Suprapubic skin (tissue), 4 donors: Measurements from ENCODE around the gene PLCL1. TPM values are rescaled to one million over a fixed set of nuclear protein-coding genes. Genes with fewer than 3 reads are reported as not detected.

Experiments used
- DNase-seq, 2 donors: peaks; one replicate each; pipeline ENCODE4 v3.0.0-alpha.2; 2019; ENCODE audit warnings: low spot score in 2 of 2
- H3K27ac ChIP-seq: fragments of 200-600 bp; sonication (generic); one replicate; pipeline ENCODE4 v1.5.1; 2019
- H3K27me3 ChIP-seq: fragments of 200-600 bp; sonication (generic); one replicate; pipeline ENCODE4 v1.5.1; 2019
- H3K36me3 ChIP-seq: fragments of 200-600 bp; sonication (generic); one replicate; pipeline ENCODE4 v1.5.1; 2019
- H3K4me1 ChIP-seq: fragments of 200-600 bp; sonication (generic); one replicate; pipeline ENCODE4 v1.5.1; 2019
- H3K4me3 ChIP-seq: fragments of 200-600 bp; sonication (generic); one replicate; pipeline ENCODE4 v1.5.1; 2019; ENCODE audit warnings: mild to moderate bottlenecking
- H3K9me3 ChIP-seq: fragments of 200-600 bp; sonication (generic); one replicate; pipeline ENCODE4 v1.5.1; 2019
- CTCF ChIP-seq, 2 donors: fragments of 200-600 bp in 1 of 2; fragments of 450-650 bp in 1 of 2; sonication (generic) in 1 of 2; IDR thresholded peaks; one replicate each; pipeline ENCODE4 v1.5.1; 2016 to 2019; ENCODE audit warnings: antibody characterized with exemption in 2 of 2, mild to moderate bottlenecking in 1 of 2, moderate library complexity in 1 of 2
- EP300 ChIP-seq: sonication (generic); formaldehyde crosslinking; IDR thresholded peaks from one replicate; pipeline ENCODE4 v1.6.1; 2017; ENCODE audit warnings: antibody characterized with exemption
- POLR2A ChIP-seq, 2 donors: fragments of 450-650 bp; IDR thresholded peaks; one replicate each; pipeline ENCODE4 v1.6.1; 2017; ENCODE audit warnings: antibody characterized with exemption in 2 of 2, mild to moderate bottlenecking in 2 of 2, moderate library complexity in 2 of 2
- POLR2AphosphoS5 ChIP-seq, 3 donors: sonication (generic); formaldehyde crosslinking; IDR thresholded peaks; one replicate each; pipeline ENCODE4 v1.6.1; 2017; ENCODE audit warnings: antibody characterized with exemption in 3 of 3
- WGBS: methylation state at CpG from one replicate; pipeline ENCODE4 v1.1.5; 2018; 5-methylcytosine and 5-hydroxymethylcytosine counted together
- total RNA-seq, 4 donors: library from RNA; depleted of rRNA; stranded (reverse); fragments of >200 nt; gene quantifications; one replicate each; pipeline ENCODE4 v1.1.0, GENCODE V29; 2016

The PLCL1 gene
- total RNA-seq, 4 donors from 2014 or later, result 2.4 to 2.6 (median 2.5) TPM

- no peak overlapping the region for H3K4me3 ChIP-seq
- H3K27ac ChIP-seq, result no peak overlapping the region
- TF ChIP-seq POLR2A (IDR thresholded peaks at IDR 0.05), result no peak
- no peak for TF ChIP-seq CTCF (IDR thresholded peaks at IDR 0.05)
- no peak for TF ChIP-seq POLR2AphosphoS5 (IDR thresholded peaks at IDR 0.05)
- TF ChIP-seq EP300, result no peak
- H3K27me3 ChIP-seq, result no peaks in the 10 kb centered on the region
- DNase-seq, result no peak
- H3K36me3 ChIP-seq, result no peaks in the 10 kb centered on the region
- H3K9me3 ChIP-seq, result no peaks in the 10 kb centered on the region
- WGBS, result 89% methylated on average over 3 of the region's 3 CpGs
- H3K4me1 ChIP-seq, result peaks cover 7% of the 10 kb centered on the region
These were observed 297.3 kb downstream of the PLCL1 start for GRCh38 chr2:198101688-198102087.

- Histone ChIP-seq H3K4me1 (peaks cover 7% of the 10 kb centered on the region), H3K27me3 (no peaks in the 10 kb centered on the region), H3K9me3 (no peaks in the 10 kb centered on the region), H3K36me3 (no peaks in the 10 kb centered on the region), H3K27ac (no peak overlapping the region), H3K4me3 (no peak overlapping the region)
- DNase-seq, result no peak
- TF ChIP-seq CTCF (IDR thresholded peaks at IDR 0.05), result no peak
- no peak for TF ChIP-seq EP300
- TF ChIP-seq POLR2A (IDR thresholded peaks at IDR 0.05), result no peak
- 88% methylated on average over 3 of the region's 3 CpGs for WGBS
These were observed 297.7 kb downstream of the PLCL1 start for GRCh38 chr2:198102120-198102519.

GRCh38 chr2:198102856-198103255 lies 298.5 kb downstream of the PLCL1 start:
- Histone ChIP-seq H3K27me3 (no peaks in the 10 kb centered on the region), H3K27ac (no peak overlapping the region), H3K4me1 (peaks cover 7% of the 10 kb centered on the region), H3K4me3 (no peak overlapping the region), H3K9me3 (no peaks in the 10 kb centered on the region), H3K36me3 (no peaks in the 10 kb centered on the region)
- no peak for DNase-seq
- 43% methylated on average over 2 of the region's 2 CpGs for WGBS
- TF ChIP-seq POLR2A (IDR thresholded peaks at IDR 0.05) (no peak), CTCF (IDR thresholded peaks at IDR 0.05) (no peak), POLR2AphosphoS5 (IDR thresholded peaks at IDR 0.05) (no peak), EP300 (no peak)

- WGBS, result 88% methylated on average over 5 of the region's 5 CpGs
- Histone ChIP-seq H3K4me3 (no peak overlapping the region), H3K27ac (no peak overlapping the region), H3K36me3 (no peaks in the 10 kb centered on the region), H3K4me1 (no peaks in the 10 kb centered on the region), H3K9me3 (no peaks in the 10 kb centered on the region), H3K27me3 (no peaks in the 10 kb centered on the region)
- TF ChIP-seq POLR2A (IDR thresholded peaks at IDR 0.05) (no peak), POLR2AphosphoS5 (IDR thresholded peaks at IDR 0.05) (no peak), CTCF (IDR thresholded peaks at IDR 0.05) (no peak)
- DNase-seq, result no peak
These were observed 302.4 kb downstream of the PLCL1 start for GRCh38 chr2:198106621-198107385.

GRCh38 chr2:198113316-198113715 lies 308.9 kb downstream of the PLCL1 start:
- DNase-seq, result no peak
- H3K4me3 ChIP-seq, result no peak overlapping the region
- H3K4me1 ChIP-seq, result no peaks in the 10 kb centered on the region
- H3K9me3 ChIP-seq, result no peaks in the 10 kb centered on the region
- H3K27ac ChIP-seq, result no peak overlapping the region
- H3K36me3 ChIP-seq, result no peaks in the 10 kb centered on the region
- WGBS, result 83% methylated on average over 2 of the region's 2 CpGs
- no peak for TF ChIP-seq POLR2A (IDR thresholded peaks at IDR 0.05)
- no peak for TF ChIP-seq POLR2AphosphoS5 (IDR thresholded peaks at IDR 0.05)
- no peak for TF ChIP-seq CTCF (IDR thresholded peaks at IDR 0.05)
- TF ChIP-seq EP300, result no peak
- H3K27me3 ChIP-seq, result no peaks in the 10 kb centered on the region
